Activated CD4-positive, CD25-positive, alpha-beta regulatory T cell treated with anti-CD3 and anti-CD28 coated beads, Interleukin-2, amount 50 U/mL, for 16 hours (primary cell): Measurements from ENCODE around the gene PROSER2.

Experiments
- DNase-seq: peaks from one replicate; pipeline ENCODE4 v3.0.0-alpha.2; 2020; ENCODE audit warnings: low read depth, low spot score

The PROSER2 gene, protein sequence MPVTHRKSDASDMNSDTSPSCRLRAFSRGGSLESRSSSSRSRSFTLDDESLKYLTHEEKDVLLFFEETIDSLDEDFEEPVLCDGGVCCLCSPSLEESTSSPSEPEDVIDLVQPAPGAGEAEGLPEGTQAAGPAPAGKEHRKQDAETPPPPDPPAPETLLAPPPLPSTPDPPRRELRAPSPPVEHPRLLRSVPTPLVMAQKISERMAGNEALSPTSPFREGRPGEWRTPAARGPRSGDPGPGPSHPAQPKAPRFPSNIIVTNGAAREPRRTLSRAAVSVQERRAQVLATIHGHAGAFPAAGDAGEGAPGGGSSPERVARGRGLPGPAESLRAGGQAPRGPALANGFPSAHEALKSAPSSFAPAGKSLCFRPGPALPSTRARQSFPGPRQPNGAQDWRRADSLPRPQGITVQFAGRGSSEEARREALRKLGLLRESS

GRCh38 chr10:11823122-11823988 lies at the start of gene PROSER2:
Gene PROSER2, plus strand, starts transcription at chr10:11823356. Its CDS starts 28,722 bp downstream, at chr10:11852078.
- DNase-seq: no peak

DNA sequence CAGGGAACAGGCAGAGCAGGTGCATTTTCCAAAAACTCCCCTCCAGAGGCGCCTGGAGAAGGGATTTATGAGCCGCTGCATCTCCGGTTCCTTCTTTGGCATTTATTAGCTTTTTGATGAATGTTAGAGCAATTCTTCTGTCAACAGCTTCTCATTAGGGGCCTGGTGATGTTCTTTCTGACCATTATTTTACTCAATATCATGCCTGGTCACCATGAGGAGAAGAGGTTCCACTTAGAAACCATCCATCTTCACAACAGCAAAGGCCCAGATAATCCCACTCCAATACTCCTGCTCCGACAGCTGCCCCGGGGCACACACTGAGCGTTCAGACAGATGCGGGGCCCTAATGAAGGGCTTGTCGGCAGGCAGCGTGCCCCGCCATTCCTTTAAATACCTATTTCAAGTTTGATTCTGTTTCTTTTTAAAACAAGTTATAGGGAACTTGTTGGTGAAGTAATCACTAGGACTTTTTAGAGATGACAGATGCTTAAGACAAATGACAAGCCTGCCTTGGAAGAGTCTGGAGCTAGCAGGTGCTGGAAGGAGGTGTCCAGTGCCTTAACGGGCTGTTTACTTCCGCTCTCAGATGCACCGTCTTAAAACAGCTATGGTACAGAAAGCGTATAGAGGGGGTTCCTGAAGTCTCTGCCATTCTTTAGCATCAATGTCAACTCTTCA lies 49.3 kb upstream of the PROSER2 start:
- no peak for DNase-seq

DNA sequence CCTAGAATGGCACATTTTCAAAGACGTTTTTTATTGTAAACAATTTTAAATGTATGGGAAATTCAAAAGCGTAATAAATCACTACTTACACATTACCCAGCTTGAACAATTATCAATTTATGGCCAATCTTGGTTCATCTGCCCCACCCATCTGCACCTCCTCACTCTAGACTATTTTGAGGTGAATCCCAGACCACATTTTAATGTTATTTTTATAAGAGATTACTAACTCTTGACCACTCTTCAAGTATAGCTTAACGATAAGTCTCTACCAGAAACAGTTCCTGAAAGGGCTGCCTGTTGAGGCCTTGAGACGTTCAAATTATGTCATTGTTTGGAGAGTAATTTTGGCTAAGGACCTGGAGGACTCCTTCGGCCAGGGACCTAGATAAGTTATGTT lies 47.7 kb upstream of the PROSER2 start:
- no peak for DNase-seq

- DNase-seq: no peak
Observed at GRCh38 chr10:11776080-11776479, 47.1 kb upstream of the PROSER2 start.

- DNase-seq: no peak
Observed at GRCh38 chr10:11781114-11781513, 42.0 kb upstream of the PROSER2 start.

DNA sequence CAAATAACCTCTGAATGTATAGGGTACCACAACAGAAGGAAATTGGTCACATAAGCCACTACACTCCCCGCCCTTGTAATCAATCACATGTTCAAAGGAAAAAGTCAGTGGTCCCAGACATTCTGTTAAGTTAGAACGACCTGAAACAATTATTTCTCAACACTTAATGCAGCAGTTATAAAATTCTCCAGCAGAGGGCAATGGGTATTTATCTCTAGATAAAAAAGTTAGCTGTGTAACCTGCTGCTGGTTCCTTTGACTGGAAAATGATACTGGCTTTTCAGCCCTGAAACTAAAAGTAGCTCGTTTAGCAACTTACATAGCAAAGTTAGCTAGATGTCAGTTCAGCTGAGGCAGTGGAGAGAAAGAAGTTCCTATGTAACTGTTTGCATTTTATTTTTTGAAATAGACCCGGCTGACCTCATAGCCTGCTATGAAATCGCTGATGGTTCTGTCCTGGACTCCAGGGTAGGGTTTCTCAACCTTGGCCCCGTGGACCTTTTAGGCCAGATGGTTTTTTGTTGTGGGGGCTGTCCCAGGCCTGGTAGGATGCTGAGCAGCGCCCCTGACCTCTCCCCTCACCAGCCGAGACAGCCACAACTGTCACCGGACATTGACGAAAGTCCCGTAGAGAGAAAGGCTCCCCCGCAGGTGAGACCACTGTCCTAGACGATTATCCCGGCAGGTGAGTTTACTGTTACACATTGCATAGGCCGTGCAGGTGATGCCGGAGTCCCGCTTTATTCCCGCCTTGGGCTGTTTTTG lies 40.2 kb upstream of the PROSER2 start:
- no peak for DNase-seq

DNA sequence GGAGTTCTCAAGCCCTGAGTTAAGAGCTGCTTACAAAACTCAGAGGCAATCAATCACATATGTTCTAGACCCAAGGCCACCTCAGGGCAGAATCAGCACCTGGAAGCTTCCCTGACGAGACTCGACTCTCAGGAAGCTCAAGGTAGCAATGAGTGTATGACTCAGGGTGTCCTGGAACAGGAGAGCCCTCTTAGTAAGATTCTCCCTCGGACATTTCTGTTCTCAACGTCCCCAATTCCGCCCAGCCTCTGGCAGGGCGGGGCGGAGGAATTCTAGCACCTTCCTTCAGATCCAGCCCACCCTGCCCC lies 39.6 kb upstream of the PROSER2 start:
- no peak for DNase-seq

- no peak for DNase-seq
Observed at GRCh38 chr10:11787374-11787773, 35.8 kb upstream of the PROSER2 start.

GRCh38 chr10:11787846-11788245 lies 35.3 kb upstream of the PROSER2 start:
- no peak for DNase-seq

DNA sequence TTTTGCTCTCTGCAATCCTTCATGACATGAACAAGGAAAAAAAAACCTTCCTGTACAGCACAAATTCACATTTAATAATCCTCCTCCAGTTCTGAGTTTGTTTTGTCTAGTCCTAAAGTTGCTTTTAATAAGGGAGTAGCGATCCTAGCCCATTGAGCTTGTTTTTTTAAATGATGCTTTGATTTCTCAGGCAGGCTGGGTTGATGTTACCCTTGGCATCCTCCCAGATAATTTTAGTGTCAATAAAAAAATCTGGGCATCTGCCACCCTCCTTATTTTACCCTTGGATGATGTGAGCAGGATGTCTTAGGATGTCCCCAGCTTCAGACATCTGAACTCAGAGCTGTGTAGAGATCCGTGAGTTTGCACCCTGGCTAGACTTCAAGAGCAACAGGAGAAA lies 33.9 kb upstream of the PROSER2 start:
- no peak for DNase-seq

GRCh38 chr10:11789956-11790355 lies 33.2 kb upstream of the PROSER2 start:
- DNase-seq: no peak

GRCh38 chr10:11793762-11794479 lies 29.2 kb upstream of the PROSER2 start:
- no peak for DNase-seq

GRCh38 chr10:11794566-11794965 lies 28.6 kb upstream of the PROSER2 start:
- DNase-seq: no peak

GRCh38 chr10:11795101-11795920 lies 27.8 kb upstream of the PROSER2 start:
- no peak for DNase-seq

DNA sequence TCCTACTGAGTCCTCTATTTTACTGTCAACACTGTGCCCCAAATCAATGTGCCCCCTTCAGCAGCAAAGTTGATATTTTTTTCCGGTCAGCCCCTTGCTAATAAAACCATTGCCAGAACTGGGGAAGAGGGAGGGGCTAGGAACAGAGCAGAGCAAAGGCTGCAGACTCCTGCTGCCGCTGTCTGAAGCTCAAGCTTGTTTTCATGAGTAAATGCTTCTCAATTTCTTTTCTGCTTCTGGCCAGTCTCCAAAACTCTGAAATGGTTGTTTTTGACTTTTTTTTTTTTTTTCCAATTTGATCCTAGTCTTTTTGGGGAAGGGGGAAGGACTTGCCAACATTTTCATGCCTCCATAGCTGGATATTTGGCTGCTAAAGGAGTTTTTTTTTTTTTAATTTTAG lies 26.7 kb upstream of the PROSER2 start:
- no peak for DNase-seq

DNA sequence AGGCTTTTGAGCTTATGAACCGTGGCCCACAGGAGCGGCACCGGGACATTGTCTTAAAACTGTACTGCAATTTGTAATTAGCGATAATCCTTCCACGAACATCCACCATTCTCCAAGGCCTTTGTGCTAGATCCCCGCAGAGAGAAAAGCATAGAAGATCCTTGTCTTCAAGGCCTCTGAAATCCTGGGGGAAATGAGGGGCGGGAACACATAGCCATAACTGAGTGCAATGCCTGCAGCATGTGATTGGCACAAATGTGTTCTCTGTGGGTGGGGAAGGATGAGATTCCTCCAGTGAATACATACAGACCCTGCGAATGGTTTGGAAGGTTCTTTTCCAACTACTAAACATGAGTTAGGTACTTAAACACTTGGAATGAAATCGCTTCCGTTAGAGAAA lies 25.9 kb upstream of the PROSER2 start:
- DNase-seq: no peak

DNA sequence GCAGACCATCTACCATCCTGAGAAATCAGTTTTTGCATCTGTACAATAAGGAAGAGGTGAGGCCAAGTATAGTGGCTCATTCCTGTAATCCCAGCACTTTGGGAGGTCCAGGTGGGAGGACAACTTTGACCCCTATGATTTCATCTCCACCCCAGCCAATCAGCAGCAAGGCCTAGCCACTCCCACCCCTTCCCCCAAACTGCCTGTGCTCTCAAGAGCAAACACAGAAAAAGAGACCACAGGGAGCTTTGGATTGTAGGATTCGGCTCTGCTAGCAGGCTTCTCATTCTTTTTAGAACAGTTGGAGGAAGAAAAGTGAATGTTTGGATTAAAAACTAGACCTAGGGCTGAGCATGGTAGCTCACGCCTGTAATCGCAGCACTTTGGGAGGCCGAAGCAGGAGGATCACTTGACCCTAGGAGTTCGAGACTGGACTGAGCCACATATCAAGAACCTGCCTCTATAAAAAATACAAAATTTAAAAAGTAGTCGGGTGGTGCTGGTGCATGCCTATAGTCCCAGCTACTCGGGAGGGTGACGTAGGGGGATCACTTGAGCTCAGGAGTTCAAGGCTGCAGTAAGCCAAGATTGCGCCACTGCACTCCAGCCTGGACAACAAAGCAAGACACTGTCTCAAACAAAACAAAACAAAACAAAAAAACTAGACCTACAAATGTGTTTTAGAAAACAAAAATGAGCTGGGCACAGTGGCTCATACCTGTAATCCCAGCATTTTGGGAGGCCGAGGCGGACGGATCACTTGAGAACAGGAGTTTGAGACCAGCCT lies 25.1 kb upstream of the PROSER2 start:
- no peak for DNase-seq

DNA sequence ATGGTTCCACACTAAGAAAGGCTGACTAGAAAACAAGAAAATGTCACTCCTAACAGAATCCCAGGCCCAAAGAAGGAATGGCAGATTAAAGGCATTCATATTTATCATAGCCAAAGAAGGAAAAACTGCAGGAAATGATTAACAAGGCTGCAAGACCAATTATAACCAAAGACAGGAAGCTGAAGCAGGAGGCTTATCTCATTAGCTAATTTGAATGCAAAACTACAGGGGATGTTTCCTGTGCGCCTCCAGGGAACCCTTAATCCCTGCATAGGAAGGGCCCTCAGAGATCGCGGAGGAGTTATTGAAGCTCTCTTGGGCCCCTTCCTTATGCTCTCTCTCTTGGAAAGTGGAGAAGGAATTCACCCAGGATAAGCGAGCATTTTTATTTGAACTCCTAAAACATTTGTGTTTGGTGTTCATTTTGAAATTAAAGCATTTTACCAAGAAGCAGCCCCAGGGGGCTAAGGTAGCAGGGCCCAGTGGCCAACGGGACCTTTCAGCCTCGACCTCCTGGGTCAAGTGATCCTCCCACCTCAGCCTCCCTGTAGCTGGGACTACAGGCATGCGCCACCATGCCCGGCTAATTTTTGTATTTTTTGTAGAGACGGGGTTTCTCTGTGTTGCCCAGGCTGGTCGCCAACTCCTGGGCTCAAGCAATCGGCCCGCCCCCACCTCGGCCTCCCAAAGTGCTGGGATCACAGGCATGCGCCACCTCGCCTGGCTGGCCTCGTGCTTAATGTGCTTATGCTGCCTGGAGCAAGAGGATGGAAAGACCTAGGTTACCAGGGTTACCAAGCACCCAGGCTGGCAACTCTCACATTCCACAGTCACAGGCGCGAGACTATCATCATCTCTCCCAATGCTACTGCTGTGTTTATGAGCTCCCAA lies 24.1 kb upstream of the PROSER2 start:
- no peak for DNase-seq
